ENCODE results near the gene ANXA1. TPM values are rescaled to one million over a fixed set of nuclear protein-coding genes. Genes with fewer than 3 reads are reported as not detected.

Gene ANXA1
- total RNA-seq, 1 donor from 2014 or later: 1.1 TPM

DNA sequence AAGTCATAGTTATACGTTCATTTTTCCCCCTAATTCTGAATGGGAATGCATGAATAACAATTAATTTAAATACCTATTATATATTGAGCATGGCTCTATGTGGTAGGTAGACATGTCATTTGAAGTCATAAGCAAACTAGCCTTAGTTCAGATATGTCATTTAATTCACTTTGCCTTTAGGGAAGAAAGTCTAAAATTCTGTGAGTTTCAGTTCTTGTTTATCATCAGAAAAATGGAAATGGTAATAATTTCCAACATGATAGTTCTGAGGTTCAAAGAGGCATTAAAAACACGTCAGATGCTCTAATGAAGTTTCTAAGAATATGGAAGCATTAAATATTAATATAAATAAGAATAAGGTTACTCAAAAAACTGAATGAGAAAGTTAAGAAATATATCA, 13.1 kb upstream of the ANXA1 start:
- Mint-ChIP-seq H3K27me3 (peaks cover 75% of the 10 kb centered on the region), H3K4me1 (ENCODE audit: low read depth) (peaks cover 8% of the 10 kb centered on the region), H3K36me3 (ENCODE audit: insufficient read depth) (no peaks in the 10 kb centered on the region), H3K4me3 (ENCODE audit: low read depth) (no peak overlapping the region), H3K27ac (no peak overlapping the region), H3K9me3 (ENCODE audit: low read depth) (peaks cover 7% of the 10 kb centered on the region)
- TF ChIP-seq, protein P1, sequence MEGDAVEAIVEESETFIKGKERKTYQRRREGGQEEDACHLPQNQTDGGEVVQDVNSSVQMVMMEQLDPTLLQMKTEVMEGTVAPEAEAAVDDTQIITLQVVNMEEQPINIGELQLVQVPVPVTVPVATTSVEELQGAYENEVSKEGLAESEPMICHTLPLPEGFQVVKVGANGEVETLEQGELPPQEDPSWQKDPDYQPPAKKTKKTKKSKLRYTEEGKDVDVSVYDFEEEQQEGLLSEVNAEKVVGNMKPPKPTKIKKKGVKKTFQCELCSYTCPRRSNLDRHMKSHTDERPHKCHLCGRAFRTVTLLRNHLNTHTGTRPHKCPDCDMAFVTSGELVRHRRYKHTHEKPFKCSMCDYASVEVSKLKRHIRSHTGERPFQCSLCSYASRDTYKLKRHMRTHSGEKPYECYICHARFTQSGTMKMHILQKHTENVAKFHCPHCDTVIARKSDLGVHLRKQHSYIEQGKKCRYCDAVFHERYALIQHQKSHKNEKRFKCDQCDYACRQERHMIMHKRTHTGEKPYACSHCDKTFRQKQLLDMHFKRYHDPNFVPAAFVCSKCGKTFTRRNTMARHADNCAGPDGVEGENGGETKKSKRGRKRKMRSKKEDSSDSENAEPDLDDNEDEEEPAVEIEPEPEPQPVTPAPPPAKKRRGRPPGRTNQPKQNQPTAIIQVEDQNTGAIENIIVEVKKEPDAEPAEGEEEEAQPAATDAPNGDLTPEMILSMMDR (IDR thresholded peaks at IDR 0.05; ENCODE audit: unreplicated experiment): no peak
- no peak for DNase-seq (ENCODE audit: low spot score, unreplicated experiment)

DNA sequence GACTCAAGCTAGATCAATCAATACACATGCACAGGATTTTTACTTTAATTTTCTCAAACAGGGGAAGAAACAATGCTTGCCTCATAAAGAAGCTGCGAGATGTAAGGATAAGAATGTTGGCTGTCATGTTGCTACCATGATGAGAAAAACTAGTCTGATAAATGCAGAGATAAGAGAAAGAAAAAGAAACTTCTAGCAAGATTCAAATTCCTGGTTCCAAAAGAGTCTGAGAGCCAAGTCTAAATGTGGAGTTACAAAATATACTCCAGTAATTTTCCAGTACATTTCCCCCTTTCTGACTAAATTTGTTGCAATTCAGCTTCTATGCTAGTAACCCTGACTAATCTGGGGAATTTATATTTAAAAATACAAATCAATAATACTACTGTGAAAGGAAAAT, 10.4 kb upstream of the ANXA1 start:
- TF ChIP-seq, protein P1 (IDR thresholded peaks at IDR 0.05; ENCODE audit: unreplicated experiment): no peak
- Mint-ChIP-seq H3K4me3 (ENCODE audit: low read depth) (no peak overlapping the region), H3K27me3 (peaks cover 85% of the 10 kb centered on the region), H3K27ac (no peak overlapping the region), H3K9me3 (ENCODE audit: low read depth) (peaks cover 7% of the 10 kb centered on the region), H3K4me1 (ENCODE audit: low read depth) (peaks cover 13% of the 10 kb centered on the region), H3K36me3 (ENCODE audit: insufficient read depth) (no peaks in the 10 kb centered on the region)
- DNase-seq (ENCODE audit: low spot score, unreplicated experiment): no peak

DNA sequence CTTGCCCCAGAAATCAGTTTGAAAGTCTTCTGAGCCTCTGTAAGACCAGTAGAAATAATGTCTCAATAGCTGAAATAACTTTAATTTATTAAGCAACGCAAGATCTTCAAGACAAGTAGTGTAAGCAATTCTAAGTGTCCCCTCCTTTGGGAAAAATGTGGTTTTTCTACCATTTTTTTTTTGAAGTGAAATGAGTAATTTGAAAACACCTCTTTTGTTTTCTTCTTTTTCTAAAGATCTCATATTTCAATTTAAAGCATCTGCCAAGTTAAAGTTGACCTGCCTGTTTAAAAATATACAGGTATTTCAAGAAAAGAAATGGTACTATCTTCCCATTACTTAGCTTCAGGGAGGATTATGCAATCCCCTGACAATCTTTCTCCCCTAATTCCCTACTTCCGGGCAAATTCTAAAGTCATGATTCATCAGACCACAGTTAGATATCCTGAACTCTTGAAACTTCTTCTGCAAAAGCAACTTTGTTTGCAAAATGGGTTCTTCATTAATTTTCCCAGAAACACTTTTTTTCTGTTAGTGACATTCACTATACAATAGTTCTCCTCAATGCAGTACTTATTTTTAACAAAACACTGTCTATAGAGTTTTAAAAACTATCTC, 7.8 kb upstream of the ANXA1 start:
- H3K9me3 Mint-ChIP-seq (ENCODE audit: low read depth): peaks cover 7% of the 10 kb centered on the region
- H3K4me3 Mint-ChIP-seq (ENCODE audit: low read depth): no peak overlapping the region
- H3K27me3 Mint-ChIP-seq: peaks cover 76% of the 10 kb centered on the region
- TF ChIP-seq, protein P1 (IDR thresholded peaks at IDR 0.05; ENCODE audit: unreplicated experiment): no peak
- H3K4me1 Mint-ChIP-seq (ENCODE audit: low read depth): peaks cover 7% of the 10 kb centered on the region
- no peaks in the 10 kb centered on the region for H3K36me3 Mint-ChIP-seq (ENCODE audit: insufficient read depth)
- no peak for DNase-seq (ENCODE audit: low spot score, unreplicated experiment)
- no peak overlapping the region for H3K27ac Mint-ChIP-seq

DNA sequence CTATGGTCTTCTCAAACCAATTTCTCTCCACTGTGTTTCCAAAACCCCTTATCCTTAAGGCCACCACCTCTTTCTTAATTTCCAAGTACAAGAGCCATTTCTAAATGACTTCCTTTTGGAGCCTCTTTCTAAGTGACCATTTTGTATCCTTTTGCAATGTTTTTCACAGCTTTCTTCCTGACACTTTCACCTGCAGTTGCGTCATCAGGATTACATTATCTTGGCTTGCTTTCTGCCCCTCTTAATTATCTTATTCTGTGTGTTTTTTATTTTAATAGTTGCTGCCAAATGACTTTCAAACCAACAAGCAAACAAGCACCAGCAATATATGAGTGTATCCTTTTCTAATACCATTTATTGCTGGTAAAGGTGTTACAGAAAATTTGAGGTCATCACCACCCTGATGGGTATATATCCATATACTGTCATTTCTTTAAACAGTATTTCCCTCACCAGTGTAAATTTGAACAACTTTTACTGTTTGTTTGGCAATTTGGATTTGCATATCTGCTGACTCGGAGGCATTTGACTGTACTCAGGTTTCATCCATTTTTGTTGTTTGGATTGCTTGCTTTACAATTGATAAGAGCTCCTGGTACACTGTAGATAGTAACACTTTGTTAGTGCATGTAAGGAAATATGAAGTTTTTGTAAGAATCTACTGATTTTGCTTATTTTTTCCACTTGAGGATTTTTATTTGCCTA, 5.4 kb upstream of the ANXA1 start:
- H3K27ac Mint-ChIP-seq: no peak overlapping the region
- H3K4me1 Mint-ChIP-seq (ENCODE audit: low read depth): peaks cover 12% of the 10 kb centered on the region

DNA sequence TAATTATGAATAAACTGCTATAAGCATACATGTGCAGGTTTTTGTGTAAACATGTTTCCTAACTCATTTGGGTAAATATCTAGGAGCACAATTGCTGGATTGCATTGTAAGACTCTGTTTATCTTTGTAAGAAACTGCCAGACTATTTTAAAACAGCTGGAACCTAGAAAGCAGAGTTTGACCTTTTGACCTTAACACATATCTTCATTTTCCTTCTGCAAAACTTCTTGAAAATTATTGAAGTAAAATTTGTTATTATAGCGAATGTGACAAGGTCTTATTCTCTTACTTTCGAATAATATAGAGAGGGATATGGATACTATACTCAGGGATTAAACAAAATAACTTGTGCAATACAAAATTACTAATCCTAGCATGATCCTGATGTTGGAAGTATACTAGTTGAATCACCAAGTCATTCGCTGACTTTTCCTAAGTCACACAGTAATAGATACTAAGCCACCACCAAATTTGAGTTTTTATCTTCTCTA, 3.2 kb upstream of the ANXA1 start:
- TF ChIP-seq, protein P1 (IDR thresholded peaks at IDR 0.05; ENCODE audit: unreplicated experiment): no peak
- no peak for DNase-seq (ENCODE audit: low spot score, unreplicated experiment)
- H3K27ac Mint-ChIP-seq: no peak overlapping the region
- H3K27me3 Mint-ChIP-seq: peaks cover 80% of the 10 kb centered on the region
- peaks cover 12% of the 10 kb centered on the region for H3K4me1 Mint-ChIP-seq (ENCODE audit: low read depth)
- no peaks in the 10 kb centered on the region for H3K36me3 Mint-ChIP-seq (ENCODE audit: insufficient read depth)
- no peak overlapping the region for H3K4me3 Mint-ChIP-seq (ENCODE audit: low read depth)
- no peaks in the 10 kb centered on the region for H3K9me3 Mint-ChIP-seq (ENCODE audit: low read depth)

More for the DNA sequence above, 5.4 kb upstream of the ANXA1 start:
- Mint-ChIP-seq H3K4me3 (ENCODE audit: low read depth) (no peak overlapping the region), H3K36me3 (ENCODE audit: insufficient read depth) (no peaks in the 10 kb centered on the region), H3K9me3 (ENCODE audit: low read depth) (peaks cover 7% of the 10 kb centered on the region), H3K27me3 (peaks cover 75% of the 10 kb centered on the region)
- TF ChIP-seq, protein P1 (IDR thresholded peaks at IDR 0.05; ENCODE audit: unreplicated experiment): no peak
- DNase-seq (ENCODE audit: low spot score, unreplicated experiment): no peak
